H54 (cell line): ENCODE data around the gene KCNAB1.
"Not testable (repeated sequence)": the region's sequence is repeated elsewhere in the genome, so short reads cannot be mapped to it uniquely, and the experiment has no call there.

Experiments used
- DNase-seq: peaks from one replicate; pipeline ENCODE4 v3.0.0; 2011; ENCODE audit warnings: low spot score, mixed read lengths; ENCODE audit not compliant: insufficient read length
- FAIRE-seq: peaks from 3 replicates; lab custom pipeline; 2011; peaks lifted over from hg19 to GRCh38; lab: Jason Lieb, UNC
- POLR2A ChIP-seq: IDR thresholded peaks from 2 replicates; pipeline ENCODE4 v1.6.1; 2011; ENCODE audit warnings: low read depth, mild to moderate bottlenecking, low read length

The KCNAB1 gene

DNA sequence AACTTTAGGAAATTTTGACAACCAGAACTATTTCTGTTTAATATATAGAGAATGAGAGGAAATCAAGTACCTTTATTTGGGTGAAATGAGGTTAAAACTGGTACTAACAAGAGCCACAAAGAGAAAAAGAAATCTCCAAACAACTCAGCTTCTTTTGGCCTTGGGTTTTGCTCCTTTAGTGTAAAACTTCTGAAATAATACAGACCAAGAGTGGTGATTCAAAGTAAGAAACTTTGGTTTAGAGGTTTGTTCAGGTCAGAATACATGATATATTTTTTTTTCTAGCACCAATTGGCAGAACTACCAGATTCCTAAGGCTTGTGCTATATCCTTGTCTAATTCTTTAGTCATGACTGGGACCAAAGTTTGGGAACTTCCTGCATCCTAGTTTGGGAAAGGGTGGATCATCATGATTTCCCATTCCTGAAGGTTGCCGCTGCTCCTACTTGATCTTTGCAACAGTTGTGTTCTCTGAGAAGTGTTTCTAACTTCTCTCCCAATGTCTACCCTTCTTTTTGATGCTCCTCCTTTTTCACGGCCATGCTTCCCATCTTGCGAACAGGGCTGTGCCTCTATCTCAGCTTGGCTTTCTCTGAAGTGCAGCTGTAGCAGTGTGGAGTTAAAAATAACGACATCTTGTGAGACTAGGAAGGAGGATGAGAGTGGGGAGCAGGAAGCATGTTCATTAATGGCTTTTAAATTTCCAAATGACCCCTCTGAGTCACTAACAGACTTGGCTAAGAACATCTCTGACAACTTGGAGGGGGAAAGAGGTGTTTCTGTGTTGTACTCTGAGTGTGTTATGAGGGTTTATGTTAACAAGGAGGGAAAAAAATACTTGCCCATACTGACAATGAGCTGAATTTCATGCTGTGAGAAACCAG, 87.7 kb downstream of the KCNAB1 start:
- peak; percentile 82 for FAIRE-seq
- DNase-seq: peak; percentile 25

DNA sequence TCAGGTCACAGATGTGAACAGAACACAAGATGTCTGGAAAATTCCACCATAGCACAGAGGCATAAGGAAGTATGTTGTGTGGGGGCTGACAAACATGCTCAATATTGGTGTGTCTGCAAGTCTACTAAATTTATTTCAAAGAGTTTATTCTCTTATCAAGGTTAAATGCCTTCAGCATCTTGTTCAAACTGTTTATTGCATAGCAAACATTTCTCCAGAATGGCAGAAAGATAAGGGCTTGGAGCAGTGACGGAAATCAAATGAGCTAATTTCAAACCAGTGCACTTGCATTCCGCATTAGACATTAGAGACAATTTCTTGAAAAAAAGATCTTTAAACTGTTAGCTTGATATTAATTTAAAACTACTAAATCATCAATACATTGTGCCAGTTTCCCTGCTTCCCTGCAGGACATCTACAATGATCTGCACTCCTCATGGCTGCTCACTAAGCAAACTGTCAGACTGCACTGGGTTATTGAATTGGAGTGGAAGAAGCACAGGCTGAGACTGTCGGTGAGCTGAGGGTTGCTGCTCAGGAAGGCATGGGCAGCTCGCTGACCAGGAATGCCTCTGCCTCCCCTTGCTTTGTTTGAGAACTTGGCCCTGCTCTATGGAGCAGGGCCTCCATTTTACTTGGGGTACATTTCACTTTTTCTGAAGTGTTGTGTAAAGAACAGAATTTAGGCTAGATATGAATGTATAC, 89.4 kb downstream of the KCNAB1 start:
- no peak for DNase-seq
- no peak for TF ChIP-seq POLR2A
- FAIRE-seq: no peak

More for the DNA sequence above, 87.7 kb downstream of the KCNAB1 start:
- no peak for TF ChIP-seq POLR2A

DNA sequence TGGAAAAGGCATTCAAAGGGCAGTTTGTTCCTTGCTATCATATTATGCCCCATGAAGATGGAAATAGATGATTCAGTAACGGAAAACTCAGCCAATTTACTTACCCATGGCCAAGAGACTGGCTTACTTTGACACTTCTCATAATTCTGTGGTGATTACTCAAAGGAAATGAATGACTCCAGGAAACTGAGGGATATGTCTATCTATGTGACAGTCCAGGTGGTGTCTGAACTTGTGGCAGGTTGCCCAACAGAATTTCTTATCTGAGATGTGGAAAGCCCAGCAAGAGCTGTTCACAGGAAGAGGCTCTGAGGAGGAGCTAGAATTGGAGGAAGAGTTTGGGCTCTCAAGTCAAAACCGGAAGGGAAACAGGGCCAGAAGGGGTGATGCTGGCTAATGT, 91.2 kb downstream of the KCNAB1 start:
- DNase-seq: peak; percentile 21
- peak; percentile 66 for FAIRE-seq
- no peak for TF ChIP-seq POLR2A

DNA sequence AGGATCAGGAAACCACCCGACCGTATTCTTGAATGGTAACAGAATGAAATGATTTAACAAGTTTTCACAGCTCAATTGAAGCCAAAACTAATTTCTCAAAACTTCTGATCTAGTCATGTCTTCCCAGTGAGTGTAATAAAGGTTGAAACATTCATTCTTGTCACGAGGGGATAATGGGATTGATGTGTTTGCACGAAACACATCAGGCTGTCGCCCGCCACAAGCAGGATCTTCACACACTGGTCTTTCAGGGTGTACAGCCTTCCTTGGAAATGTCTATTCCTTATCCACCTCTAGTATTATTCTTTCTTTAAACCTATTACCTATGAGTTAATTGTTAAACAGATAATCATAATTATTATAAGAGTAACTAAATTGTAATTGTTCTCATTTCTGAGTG, 94.3 kb downstream of the KCNAB1 start:
- DNase-seq (no peak), FAIRE-seq (no peak)
- TF ChIP-seq POLR2A: no peak

DNA sequence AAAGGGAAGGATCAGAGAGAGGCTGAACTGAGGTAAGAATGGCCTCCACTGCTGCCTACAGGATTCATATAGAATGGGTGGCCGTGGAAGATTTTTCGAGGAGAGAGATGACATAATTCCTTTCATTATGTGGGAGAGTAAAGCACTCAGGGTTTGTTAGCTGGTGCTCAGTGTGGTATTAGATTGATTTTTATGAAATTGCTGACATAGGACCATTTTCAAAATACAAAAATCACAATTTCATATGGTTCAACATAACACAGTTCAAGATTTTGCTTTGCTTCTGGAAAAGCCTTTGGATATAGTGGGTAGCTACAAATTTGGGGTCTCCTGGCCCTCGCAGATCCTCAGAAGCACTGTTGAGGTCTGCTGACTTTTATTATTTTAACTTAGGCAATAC, 95.4 kb downstream of the KCNAB1 start:
- FAIRE-seq: no peak
- DNase-seq: no peak
- TF ChIP-seq POLR2A: no peak

DNA sequence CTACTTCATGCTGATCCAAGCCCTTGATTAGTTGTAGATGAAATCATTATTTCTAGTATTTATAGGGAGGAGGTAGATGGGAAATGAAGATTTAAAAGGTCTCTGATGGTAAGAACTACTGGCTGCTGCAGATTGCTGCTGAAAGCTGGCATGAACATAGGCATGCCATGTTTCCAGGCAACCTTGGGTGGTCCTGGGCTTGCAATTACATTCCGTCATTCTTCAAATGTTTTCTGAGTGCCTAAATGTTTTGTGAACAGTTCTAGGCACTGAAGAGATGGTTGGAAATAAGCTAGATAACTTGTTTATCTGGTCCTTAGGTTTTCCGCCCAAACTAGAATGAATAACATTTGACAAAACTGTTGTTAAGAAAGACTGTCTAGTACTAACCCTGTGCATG, 95.8 kb downstream of the KCNAB1 start:
- DNase-seq (no peak), FAIRE-seq (no peak)
- no peak for TF ChIP-seq POLR2A

DNA sequence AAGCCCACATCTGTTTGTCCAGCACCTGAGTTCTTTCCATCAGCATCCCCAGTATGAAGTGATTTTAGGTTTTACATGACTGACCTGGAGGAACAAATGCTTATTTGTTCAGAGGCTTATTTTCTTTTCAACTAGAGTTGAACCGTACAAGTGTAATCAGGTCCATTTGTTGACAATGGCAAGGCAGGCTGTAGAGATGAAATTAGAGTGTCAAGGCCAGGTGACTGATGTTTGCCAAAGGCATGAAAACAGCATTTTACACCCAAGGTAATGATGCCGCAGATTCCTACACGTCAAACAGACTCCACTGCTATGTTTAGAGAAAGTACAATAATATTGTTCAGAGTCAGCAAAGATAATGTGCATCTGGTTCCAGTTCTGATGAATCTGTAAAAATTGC, 96.5 kb downstream of the KCNAB1 start:
- TF ChIP-seq POLR2A: no peak
- DNase-seq (no peak), FAIRE-seq (no peak)

DNA sequence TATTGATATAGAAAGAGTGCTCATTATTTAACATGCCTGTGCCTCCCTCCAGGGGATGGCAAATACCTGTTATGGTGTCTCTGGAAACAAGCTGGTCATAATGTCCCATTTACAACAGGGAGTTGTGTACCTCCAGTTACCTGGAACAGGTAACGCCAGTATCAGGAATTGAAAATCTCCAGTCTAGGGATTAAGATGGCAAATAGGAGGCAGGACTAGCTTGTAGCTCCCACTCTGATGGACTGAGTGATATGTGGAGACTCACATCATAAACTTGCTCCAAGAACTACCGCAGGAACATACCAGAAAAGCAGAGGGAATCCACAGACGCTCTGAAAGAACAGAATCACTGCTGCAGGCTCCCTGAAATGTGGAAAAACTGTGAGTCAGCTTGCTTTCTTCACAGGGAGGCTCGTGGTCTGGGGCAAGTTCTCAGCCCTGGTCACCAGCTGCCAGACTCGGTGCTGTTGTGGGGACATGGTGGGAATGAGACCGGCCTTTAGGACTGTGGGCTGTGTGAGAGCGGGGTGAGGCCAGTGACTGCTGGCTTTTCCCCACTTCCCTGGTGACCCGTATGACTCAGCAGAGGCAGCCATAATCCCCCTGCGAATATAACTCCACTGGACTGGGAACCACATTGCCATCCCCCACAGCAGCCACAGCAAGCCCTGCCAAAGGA, 97.4 kb downstream of the KCNAB1 start:
- no peak for TF ChIP-seq POLR2A
- FAIRE-seq: no peak

DNA sequence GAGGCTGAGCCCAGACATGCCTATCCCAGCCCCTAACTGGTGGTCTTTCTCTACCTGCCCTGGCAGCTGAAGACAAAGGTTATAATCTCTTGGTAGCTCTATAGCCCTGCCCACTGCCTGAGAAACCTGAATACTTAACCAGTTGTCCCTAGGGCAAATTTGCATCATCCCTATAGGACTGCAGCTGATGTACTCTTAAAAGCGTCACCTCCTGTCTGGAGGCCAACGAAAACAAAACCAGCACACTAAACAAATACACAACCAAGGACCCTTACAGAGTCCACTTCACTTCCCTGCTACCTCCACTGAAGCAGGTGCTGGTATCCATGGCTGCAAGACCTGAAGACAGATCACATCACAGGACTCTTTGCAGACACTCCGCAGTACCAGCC, 98.0 kb downstream of the KCNAB1 start:
- no peak for DNase-seq
- no peak for FAIRE-seq
- TF ChIP-seq POLR2A: no peak

More for the DNA sequence above, 97.4 kb downstream of the KCNAB1 start:
- no peak for DNase-seq

DNA sequence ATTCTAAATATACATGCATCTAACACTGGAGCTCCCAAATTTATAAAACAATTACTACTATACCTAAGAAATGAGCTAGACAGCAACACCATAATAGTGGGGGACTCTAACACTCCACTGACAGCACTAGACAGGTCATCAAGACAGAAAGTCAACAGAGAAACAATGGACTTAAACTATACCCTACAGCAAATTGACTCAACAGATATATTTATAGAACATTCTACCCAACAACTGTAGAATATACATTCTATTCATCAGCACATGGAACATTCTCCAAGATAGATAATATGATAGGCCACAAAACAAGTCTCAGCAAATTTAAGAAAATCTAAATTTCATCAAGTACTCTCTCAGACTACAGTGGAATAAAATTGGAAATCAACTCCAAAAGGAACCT, 102.0 kb downstream of the KCNAB1 start:
- FAIRE-seq, DNase-seq: not testable (repeated sequence)

DNA sequence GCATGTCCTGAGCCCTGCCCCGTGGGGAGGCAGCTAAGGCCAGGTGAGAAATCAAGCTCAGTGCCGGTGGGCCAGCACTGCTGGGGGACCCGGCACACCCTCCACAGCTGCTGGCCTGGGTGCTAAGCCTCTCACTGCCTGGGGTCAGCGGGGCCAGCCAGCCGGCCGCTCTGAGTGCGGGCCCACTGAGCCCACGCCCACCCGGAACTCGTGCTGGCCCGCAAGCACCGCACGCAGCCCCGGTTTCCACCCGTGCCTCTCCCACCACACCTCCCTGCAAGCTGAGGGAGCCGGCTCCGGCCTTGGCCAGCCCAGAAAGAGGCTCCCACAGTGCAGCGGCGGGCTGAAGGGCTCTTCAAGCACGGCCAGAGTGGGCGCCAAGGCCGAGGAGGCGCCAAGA, 103.7 kb downstream of the KCNAB1 start:
- FAIRE-seq, DNase-seq: not testable (repeated sequence)

DNA sequence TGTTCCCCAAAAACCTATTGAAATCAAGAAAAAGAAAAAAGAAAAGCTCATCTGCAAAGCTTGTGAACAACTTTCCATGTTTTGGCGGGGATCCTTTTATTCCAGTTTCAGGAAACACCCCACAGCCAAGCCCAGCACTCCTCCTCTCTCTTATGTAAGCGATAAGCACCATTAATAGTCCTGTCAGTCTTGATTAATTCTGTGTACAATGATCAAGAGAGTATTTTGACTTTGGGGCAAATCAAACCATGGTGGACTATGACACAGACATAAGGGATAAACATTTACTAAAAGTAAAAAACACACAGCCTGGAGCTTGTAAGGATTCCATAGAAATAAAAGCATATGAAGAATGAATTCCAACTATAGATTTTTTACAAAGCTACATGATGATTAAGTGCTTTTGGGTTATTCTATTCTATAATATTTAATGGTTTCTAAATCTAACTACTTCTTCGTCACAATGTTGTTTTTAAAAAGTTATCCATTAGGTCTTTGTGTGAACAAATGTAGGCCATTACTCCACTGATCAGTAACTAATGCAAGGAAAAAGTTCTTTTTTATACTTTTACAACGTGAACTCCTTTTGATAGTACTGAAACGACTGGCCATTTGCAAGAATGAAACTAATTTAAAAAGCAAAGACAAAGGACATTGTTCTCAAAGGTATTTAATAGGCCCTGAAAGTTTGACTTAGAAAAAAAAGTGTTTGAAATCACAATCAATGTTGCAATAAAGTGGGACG, 106.5 kb downstream of the KCNAB1 start:
- no peak for DNase-seq
- TF ChIP-seq POLR2A: no peak
- FAIRE-seq: no peak

DNA sequence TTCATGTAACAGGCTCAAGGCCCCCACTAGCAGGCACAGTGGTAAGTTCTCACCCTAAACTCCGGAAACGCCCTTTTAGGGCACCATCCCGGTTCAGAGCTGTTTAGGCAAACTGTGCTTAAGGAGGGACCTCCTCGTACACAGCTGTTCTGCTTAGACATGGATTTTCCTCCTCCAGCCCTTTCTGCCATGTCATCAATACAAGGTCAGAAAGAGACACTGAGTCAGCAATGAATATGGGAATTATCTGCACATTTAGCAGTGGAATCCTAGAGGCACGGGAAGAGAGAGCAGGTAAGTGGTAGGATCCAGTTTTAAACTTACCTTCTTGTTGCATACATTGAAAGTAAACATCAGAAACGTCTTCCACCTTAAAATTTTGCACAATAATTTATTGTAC, 107.3 kb downstream of the KCNAB1 start:
- DNase-seq (no peak), FAIRE-seq (no peak)
- no peak for TF ChIP-seq POLR2A
